Effector CD4-positive, alpha-beta T cell (primary cell): ENCODE results near the gene SH3RF1.
"Not testable (repeated sequence)": the region's sequence is repeated elsewhere in the genome, so short reads cannot be mapped to it uniquely, and the experiment has no call there.

Source experiments
- DNase-seq: peaks from one replicate; pipeline ENCODE4 v3.0.0-alpha.2; 2020

The SH3RF1 gene

DNA sequence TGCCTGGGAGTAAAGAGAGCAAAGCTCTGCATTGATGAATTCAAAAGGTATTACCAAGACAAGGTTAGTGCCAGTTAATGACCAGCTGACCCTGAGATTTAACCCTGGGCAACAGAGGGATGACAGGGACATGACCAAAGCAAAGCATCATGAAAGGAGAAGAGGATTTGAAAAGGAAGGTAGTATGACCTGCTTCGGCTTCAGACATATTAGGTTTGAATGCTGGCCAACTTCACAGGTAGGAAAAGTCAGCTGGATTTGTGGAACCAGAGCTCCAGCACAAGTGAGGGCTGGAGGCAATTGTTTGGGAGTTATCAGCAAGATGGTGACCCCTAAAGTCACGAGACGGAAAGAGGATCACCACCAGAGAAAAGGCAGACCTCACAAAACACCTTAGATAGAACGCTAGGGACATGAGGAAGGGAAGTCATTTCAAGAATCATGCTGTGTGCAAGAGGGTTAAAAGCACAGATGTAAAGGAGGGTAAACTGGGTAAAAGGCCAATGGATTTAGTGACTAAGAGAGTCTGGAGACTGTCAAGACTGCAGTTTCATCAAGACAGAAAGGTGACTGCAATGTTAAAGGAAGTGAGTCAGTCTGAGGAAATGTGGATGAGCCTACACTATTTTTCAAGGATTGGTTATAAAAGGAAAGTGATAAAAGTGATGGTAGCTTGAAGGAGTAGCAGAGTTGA lies 45.6 kb downstream of the SH3RF1 start:
- no peak for DNase-seq

DNA sequence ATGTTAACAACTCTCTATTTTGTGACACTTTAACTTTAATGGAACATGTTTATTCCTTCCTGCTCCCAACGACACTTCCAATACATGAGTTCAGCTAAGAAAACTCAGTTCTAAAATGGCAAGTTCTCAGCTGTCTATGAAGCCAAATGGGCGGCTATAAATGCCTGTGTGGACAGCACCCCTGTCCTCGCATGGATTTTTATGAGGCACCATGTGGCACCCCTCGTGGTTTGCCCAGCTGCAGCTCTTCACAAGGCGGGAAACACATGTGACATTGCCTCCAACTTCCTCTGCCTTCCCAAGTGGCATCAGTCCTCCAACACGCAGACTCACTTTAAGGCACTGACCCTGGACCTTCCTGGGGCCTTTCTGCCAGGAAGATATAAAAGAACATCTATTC lies 48.0 kb downstream of the SH3RF1 start:
- no peak for DNase-seq

DNA sequence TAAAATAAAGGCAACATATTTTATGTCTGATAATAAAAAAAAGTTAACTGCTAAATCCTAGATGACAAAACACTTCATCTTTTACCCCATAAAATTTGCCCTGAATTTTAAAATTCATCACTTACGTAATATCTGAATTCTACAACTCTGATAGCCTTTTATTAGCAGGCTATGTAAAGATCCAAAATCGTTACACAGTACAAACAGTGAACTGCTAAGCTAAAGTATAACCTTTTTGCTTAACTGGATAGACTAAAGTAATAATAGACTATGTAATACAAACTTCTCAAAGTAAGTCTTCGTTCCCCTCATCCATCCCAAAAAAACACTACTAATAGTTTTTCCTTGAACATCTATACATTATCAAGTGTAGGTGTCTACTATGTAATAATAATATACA lies 49.1 kb downstream of the SH3RF1 start:
- DNase-seq, result no peak

DNA sequence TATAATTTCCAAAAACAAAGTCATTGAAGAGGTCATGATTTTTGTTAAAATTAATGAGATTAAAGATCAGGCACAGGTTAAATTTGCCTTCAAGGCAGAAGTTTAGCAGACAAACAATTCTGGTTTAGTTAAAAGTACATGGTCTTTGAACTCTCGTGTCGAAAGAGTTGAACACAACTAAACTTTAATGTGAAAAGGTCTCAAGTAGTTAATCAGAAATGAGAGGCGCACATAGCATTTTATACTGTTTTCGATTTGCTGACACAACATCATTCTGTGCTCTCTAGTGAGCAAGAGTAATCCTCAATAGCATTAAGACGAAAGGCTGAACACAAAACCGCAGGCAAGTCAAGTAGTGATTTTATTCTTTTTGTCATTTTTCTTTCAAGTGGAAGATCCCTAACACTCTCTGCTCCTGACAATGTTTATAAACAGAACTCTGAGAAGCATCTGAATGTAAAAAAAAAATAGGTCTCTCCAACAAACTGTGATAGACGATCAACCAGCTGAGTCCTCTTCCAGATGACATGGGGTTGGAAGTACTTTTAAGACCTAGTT lies 49.8 kb downstream of the SH3RF1 start:
- DNase-seq, result no peak

DNA sequence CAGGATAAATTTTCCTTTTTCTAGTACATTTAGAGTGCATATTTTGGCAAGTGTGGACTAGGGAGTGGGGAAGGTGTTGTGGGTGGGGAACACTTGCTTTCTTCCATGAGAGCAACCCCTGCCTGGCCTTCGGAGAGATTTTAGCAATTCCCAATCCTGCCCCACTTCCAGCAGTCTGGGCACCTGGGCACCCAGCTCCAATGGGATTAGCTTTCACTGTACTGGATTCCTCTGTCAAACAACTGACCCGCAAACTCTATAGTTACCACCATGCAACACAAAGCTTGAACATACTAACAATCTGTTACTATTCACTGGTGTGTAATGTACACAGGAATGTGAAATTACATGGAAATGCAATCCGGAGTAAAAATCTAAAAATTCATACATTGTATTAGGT lies 50.3 kb downstream of the SH3RF1 start:
- DNase-seq, result no peak

DNA sequence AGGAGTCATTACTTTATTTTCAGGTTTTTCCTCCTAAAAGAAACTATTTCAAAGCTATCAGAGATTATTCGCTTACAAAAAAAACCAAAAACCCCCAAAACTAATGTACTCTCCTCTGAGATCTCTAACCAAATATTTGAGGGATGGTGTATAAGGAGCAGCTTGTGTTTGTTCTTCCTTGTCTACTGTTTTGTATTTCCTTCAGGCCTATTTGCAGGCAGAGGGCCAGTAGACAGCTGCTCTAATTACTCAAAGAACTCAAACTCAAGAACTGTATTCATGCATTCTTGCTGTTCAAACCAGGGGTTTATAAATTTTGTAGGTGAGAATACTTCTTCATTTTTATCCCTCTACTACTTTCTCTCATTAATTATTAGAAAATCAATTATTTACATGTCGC lies 51.3 kb downstream of the SH3RF1 start:
- DNase-seq, result no peak

DNA sequence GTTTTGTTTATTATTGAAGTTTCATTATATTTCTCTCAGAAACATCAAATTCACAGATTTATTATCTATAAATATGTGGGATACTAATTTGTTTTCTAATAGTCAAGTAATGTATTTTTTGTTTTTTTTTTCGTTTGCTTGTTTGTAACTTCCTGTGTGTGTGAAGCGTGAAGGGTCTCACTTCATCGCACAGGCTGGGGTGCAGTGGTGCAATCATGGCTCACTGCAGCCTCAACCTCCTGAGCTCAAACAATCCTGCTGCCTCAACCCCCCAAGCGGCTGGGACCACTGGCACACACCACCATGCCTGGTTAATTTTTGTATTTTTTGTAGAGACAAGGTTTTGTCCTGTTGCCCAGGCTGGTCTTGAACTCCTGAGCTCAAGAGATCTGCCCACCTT lies 55.1 kb downstream of the SH3RF1 start:
- no peak for DNase-seq

DNA sequence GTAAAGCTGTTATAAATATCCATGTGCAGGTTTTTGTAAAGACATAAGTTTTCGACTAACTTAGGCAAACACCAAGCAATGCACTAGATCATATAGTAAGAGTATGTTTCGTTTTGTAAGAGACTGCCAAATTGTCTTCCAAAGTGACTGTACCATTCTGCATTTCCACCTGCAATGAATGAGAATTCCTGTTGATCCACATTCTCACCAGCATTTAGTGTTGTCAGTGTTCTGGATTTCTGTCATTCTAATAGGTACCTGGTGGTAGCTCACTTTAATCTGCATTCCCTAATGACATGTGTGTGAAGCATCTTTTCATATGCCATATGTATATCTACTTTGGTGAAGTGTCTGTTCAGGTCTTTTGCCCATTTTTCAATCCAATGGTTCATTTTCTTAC lies 57.8 kb downstream of the SH3RF1 start:
- DNase-seq, result no peak

DNA sequence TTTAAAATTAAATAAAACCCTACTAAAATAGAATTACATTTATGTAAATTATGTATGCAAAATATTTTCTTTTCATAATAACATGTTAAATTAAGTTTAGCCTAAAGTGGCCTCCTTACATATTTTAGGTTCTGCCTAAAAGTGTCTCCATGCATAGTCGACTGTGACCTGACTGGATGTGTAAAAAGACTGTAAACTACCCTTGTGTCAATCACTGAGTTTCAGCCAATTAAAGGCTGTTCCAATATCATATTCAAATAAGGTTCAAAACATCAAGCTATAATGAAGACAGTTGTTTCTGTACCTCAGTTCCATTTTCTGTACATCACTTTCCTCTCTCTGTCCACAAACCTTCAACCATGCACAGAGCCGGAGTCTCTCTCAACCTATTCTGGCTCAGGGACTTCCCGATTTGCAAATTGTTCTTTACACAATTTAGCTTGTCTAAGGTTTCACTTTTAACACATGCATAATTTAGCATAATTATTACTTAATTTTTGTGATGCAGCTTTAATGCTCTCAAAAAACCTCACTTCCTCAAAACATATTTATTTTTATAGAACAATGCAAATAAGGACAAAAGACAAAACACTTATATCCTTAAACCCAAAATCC lies 60.1 kb downstream of the SH3RF1 start:
- DNase-seq, result no peak

DNA sequence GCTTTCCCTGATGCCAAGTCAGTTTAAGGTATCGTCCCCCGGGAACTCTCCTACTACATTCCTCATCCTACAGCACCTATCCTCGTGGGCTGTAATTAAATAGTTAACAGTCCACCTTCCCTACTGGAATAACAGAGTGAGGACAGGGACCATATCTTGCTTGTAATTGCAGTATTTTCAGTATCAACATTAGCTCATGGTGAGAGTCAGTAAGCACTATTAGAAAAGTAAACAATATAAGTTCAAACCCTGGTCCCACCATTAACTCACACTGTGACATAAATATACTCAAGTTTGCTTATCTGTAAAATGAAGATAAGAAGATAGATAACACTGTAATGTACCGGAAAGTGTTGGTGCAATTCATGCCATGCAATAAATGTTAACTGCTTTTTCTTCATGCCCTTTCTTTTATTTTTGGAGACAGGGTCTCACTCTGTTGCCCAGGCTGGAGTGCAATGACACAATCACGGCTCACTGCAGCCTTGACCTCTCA lies 61.3 kb downstream of the SH3RF1 start:
- DNase-seq, result no peak

DNA sequence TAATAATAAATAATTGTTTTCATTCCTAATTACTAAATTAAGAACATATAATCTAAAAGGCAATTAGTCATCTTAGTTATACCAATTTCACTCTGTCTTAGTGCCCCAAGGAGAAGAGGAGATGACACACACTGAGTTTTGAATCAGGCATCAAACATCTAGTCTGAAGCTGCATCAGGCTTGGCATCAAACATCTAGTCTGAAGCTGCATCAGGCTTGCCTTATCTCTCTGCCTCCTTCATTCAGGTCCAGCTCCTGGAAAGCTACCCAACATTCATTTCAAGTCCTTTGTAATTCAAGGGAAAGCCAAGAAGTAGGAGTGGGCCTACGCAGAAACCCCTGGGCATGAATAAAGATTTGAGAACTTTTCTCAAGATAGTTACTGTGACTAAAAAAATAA lies 62.2 kb downstream of the SH3RF1 start:
- DNase-seq, result no peak

DNA sequence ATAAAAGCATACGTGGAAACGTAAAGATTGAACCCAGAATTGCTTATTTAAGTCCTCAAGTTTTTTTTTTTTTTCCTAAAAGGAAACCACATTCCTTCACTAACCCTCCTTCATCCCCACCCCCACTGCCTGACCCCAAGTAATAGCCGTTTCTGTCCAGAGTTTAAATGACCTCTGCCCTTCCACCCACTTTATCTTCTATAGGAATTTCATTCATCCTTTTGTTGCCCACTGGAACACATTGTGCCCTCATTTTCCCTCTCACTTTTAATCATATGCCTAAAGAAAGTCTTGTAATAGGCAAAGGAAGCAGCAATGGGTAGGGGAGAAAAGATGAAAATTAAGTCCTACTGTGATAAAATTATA lies 62.7 kb downstream of the SH3RF1 start:
- no peak for DNase-seq

DNA sequence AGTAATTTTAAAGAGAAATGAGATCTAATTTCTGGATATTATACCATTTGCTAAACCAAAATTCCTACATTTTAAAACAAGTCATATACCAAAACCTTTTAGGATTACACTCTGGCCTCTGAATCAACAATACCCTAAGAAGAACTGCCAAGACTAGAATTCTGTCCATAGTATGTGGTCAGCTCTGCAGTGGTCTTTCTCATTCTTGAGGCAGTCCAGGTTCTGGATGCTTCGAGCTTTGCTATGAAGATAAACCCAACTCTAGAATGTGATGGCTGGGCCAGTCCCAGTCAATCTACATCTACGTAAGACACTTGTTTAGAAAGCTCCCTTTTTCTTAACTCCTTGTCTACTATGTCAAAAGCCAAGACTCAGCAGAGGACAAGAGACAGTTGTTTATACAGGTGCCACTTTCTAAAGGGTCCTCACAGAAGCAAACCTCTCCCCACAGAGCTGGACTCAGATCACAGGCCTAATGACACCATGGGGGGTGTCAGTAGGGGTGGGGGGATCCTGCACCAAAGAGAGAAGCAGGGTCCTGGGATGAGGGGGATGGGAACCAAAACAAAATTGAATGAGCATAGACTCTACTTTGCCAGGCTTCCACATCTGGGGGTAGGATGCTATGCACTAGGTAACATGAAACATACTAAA lies 63.2 kb downstream of the SH3RF1 start:
- no peak for DNase-seq

DNA sequence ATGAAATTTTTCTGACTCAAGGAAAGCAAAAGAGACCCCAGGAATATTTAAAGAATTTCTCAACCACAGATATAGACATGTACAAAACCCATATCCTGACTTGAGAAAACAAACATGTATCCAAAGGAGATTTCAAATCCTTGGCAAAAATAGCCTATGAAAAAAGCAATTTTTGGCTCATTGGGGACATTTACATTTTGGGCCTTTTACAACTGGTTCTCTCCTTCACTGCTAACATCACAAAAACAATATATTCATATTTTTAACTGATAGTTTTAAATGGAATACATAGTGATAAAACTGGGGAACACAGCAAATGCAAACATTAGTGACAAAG lies 65.0 kb downstream of the SH3RF1 start:
- DNase-seq, result no peak

DNA sequence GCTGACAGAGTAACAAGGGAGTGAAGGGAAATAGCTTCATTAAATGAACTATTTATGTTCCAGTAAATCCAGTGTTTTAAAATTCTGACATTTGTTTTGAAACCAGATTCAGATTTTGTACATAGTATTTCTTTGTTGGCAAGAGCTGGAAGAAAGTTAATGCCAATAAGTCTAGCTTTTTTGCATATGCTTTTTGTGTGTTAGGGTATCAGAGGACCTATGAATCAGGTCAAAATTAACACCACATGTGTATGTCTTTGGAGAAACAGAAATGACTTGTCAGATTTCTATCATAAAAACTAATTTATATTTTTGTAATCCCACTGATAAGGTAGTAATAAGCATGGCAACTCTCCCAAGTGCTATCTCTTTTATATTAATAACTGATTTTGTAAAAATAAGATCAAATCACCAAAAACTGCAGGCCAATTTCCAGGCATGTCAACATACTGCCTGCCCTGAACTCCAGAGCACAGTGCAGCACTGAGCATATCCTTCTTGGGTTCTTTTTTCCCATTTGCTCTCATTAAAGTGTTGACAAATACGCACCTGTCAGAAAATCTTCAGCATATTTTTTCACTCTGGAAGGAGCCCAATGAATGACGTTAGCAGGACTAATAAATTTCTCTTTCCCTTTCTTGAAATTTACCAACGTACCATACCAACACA lies 65.5 kb downstream of the SH3RF1 start:
- DNase-seq, result no peak

DNA sequence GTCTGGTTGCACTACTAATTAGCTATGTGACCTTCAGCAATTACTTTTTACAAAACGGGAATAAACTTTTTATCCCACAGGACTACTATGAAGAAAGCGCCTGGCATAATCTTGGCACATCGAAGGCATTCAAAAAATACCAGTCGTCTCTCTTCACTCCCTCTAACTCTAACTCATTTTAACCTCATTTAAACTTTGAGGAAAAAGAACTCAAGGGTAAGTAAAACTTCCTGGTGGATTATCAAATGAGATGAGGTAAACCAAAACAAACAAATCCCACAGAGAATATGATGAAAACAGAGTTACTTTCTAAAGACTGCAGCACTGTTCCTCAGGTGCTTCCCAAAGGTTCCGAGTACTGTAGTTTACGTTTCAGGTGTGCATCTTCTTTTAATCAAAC lies 66.9 kb downstream of the SH3RF1 start:
- DNase-seq, result no peak

DNA sequence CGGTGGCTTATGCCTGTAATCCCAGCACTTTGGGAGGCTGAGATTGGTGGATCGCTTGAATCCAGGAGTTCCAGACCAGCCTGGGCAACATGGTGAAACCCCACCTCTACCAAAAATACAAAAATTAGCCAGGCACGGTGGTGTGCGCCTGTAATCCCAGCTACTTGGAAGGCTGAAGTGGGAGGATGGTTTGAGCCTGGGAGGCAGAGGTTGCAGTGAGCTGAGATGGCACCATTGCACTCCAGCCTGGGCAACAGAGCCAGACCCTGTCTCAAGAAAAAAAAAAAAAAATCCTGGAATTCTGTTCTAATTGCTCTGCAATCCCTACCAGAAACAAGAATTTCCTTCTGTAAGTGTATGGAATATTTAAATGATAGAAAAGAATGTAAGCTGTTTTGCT lies 67.5 kb downstream of the SH3RF1 start:
- not testable (repeated sequence) for DNase-seq

DNA sequence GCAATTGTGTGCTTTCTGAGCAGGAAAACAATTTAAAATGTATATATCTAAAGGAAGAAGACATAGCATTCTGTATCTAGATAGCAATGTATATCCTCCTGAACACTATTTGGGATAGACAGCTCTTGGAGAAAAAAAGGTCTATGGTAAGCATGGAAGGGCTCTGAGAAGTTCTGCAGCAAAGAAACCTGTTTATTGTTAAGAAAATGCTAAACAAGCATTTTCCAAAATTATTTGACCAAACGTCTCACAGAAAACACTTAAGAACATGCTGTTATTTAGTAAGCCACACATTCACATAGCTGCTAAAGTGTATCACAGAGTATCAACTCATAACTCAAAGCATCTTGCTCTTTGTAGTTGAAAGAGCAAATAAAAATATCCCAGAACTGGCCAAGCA lies 67.9 kb downstream of the SH3RF1 start:
- DNase-seq, result no peak

DNA sequence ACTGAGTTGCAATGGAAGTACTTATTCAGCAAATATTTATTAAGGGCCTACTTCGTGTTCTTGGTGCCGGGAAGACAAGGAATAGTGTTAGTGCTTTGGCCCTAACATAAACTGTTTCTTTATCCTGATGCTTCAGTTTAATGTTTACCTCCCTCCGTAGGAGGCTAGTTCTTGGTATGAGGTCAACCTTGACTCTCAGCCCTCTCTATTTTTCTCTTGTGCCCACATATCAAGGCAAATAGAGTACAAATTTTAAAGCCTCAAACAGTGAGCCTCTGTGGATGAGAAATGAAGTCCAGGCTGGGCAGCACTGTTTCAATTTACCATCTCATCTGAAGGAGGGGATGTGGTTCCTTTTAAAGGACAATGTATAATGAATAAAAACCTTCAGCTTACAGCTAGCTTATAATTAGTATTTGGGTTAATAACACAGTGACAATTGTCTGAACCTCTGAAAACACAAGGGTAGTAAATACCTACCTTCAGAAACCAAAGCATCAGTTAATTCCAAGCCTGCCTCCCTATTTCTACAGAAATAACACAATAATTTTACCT lies 68.5 kb downstream of the SH3RF1 start:
- no peak for DNase-seq

DNA sequence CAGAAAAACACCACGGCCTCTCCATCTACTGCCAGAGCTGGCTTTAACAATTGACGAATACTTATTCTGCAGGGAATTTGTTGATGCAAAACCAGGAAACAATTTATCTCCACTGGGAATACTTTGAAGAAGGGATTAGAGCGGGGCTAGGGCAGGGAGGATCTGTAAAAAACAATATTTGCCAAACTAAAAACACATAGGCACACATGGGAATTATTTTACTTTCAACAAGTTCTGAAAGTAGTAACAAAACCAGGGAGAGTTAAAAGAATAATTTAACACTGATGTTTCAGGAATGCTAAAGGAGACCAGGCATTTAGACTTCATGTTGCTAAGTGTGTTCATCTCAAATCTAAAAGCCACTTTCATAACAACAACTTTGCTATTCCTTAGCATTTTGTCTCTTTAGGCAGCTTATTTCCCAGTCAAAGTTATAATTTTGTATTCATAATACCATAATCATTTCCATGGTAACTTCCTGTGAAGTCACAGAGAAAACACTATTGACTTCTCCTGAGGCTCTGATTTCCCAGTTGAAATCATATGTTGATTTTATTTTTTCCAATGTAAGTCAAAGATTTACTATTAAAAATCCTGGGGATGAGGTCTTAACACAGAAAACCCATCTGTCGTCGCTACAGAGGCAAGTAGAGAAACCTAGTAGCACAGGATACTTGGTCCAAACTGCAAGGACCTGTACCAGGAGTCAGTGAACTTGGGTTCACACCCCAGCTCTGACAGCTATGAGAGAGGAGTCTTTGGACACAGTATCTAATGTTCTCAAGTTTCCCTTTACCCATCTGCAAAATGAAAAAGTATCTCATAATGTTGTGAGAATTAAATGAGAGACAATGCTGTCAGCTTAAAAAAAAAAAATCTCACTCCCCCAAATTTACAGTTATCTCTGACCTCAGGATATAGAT lies 69.3 kb downstream of the SH3RF1 start:
- no peak for DNase-seq

DNA sequence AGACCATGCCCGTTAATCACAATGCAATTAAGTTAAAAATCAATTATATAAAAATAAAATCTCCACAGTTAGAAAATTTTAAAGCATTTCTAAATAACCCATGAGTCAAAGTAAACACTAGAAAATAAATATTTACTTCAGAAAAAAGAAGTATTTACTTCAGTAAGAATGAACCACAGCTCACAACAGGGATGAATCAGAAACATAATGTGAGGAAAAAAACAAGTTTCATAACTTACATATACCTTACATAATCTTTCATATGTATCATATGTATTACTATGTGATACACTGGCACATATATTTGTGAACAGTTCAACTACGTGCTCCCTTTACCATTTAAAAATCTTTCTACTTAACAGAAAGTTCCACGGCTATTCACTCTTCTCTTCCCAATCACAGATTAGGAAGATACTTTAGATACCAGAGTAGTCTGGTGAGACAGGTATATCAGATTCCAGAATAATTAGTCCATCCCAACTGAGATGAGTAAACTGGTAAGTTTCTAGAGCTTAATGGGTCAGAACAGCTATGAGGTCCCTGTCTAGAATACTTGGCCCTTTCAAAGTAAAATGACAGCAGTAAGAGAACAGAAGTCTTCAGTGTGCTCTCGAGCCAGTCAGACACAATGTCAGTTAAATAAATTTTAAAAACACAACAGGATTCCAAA lies 70.3 kb downstream of the SH3RF1 start:
- no peak for DNase-seq

DNA sequence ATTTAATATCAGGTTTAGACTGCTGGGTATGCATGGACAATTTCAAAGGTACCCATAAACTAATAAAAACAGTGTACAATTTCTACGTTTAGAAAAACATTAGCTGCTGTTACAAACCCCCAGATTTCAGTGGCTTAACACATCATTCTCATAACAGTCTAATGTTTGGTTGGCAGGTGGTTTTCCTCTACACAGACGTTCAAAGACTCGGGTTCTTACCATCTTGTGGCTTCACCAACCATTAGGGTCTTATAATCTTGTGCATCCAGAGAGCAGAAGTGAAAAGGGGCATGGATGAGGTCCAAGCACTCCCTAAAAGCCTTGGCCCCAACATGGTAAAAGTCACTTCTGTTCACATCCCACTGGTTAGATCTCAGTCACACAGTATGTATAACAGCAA lies 71.6 kb downstream of the SH3RF1 start:
- no peak for DNase-seq
